HG02870 (cell line): ENCODE measurements around the gene GRAMD2B.

Experiments
- ATAC-seq: cut with Tn5 transposase; IDR thresholded peaks from one replicate; pipeline ENCODE4 v1.9.1; 2021; ENCODE audit warnings: mild to moderate bottlenecking, moderate library complexity; ENCODE audit not compliant: unreplicated experiment

Gene GRAMD2B

DNA sequence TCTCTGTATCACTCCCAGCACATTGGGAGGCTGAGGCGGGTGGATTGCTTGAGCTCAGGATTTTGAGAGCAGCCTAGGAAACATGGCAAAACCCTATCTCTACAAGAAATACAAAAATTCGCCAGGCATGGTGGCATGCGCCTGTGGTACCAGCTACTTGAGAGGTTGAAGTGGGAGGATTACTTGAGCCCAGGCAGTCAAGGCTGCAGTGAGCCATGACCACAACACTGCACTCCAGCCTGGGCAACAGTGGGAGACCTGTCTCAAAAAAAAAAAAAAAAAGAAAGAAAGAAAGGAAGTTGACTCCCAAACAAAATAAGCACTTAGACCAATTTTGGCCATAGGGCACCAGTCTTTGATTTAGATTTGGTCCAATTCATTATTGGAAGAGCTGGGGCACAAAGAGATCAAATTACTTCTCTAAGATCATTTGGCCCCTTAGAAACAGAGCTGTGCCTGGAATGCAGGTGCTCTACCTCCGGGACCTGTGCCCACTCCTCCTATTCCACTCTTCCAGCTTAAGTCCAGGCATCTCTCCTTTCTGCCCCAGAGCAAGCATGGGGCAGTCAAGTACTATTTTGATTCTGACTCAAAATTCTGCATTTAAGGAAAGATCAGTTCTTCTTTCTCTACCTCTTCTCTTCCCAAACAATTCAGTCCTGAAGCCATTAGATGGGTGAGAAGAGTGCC is 112.8 kb downstream of the GRAMD2B start:
- ATAC-seq = no peak

DNA sequence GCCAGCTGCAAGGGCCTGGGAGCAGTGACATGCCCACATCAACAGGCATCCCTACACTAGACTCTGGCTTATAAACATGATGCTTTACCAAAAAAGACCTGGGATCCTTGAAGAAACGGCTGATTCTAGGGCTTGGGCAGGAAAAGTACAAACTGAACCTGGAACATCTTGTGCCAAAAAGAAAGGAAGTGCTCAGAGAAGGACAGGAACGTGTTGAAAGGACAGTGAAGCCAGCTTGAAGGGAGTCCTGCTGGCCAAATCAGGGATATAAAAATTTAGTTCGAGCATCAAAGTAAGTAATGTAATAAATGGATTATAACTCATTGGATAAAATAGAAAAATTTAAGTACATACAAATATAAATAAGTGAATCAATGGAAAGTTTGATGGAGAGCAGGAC is 113.7 kb downstream of the GRAMD2B start:
- no peak for ATAC-seq

DNA sequence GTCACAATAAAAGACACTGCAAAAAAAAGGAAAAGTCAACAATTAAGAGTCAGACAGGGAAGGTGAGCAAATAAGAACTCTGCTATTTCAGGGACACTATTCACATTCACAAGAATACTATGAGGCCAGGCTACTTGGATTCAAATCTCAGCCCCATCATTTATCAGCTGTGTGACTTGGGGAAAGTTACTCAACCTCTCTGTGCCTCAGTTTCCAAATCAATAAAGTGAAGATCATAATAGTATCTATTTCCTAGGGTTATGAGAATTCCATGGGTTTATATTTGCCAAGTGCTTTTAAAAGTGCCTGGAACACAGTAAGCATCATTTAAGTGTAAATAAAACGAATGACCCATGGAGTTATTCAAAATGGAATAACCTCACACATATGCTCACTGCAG is 115.4 kb downstream of the GRAMD2B start:
- ATAC-seq = no peak

DNA sequence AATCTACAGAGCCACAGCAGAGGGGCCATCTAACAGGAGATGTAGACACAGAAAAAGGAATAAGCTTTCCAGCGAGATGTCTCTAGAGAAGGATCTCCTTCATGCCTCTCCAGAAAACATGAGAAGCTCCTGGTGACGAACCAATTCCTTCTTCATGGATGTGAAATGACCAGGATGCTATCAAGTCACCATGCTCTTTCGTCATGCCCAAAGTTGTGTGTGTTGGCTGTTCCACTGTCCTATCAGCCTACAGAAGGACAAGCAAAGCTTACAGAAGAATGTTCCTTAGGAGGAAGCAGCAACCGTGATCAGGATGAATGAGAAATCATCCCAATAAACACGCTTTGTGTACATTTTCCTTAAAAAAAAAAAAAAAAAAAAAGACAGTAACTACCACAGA is 117.4 kb downstream of the GRAMD2B start:
- ATAC-seq = no peak

- ATAC-seq = no peak
Observed at GRCh38 chr5:126542441-126542840, 119.2 kb downstream of the GRAMD2B start.

GRCh38 chr5:126543009-126543408 is 119.8 kb downstream of the GRAMD2B start:
- no peak for ATAC-seq

DNA sequence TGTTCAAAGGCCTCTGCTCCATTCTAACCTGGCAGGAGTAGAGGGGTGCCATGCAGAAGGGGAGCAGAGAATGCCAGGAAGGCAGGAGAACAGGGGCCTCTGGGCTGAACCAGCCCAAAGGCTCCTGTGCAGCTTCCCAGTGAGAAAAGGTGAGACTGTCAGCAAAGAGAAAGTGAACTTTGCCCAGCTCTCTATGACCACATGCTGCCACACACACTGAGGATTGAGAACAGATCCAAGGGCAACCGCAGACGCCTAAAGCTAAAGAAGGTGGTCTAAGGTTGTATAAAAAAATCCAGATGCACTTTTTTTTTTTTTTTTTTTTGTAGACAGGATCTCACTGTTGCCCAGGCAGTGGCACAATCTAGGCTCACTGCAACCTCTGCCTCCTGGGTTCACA is 120.5 kb downstream of the GRAMD2B start:
- ATAC-seq = no peak
